Caco-2 (cell line): ENCODE results near the gene ITGB1. TPM values are rescaled to one million over a fixed set of nuclear protein-coding genes. Genes with fewer than 3 reads are reported as not detected.

Experiments used
- BruUV-seq: library from RNA; stranded (reverse); fragments of 400-500 nt; replicated peaks from 2 replicates; lab custom pipeline; 2021; lab: Mats Ljungman, UMichigan
- CTCF ChIA-PET: fragments of 300-600 bp; sonication (Branson Sonifier 250); formaldehyde crosslinking; loops from one replicate; lab custom pipeline; 2022; ENCODE audit warnings: antibody characterized with exemption; lab: Charles Lee
- POLR2A ChIA-PET: fragments of 300-600 bp; sonication (Branson Sonifier 250); formaldehyde crosslinking; loops from one replicate; lab custom pipeline; 2022; ENCODE audit warnings: antibody characterized with exemption; lab: Charles Lee
- DNase-seq, 2 experiments: peaks; one replicate each; pipeline versions ENCODE4 v3.0.0 to v3.0.0-alpha.2; 2020 to 2022
- H3K27me3 ChIP-seq: replicated peaks from 2 replicates; pipeline ENCODE4 v1.6.0; 2011; ENCODE audit warnings: low read length; ENCODE audit not compliant: control insufficient read depth, insufficient read depth
- H3K36me3 ChIP-seq: 2 replicates; pipeline ENCODE4 v1.5.1; 2011; ENCODE audit warnings: low read length; ENCODE audit not compliant: control insufficient read depth, insufficient read depth
- H3K4me1 ChIP-seq: fragments of 250-450 bp; sonication (Bioruptor Pico); 2 replicates; pipeline ENCODE4 v1.5.1; 2020; ENCODE audit warnings: mild to moderate bottlenecking
- H3K4me3 ChIP-seq: 2 replicates; pipeline ENCODE4 v1.5.1; 2011; ENCODE audit warnings: low read depth, mild to moderate bottlenecking, control low read depth, low read length
- H3K9me3 ChIP-seq: fragments of 250-450 bp; sonication (Bioruptor Pico); 2 replicates; pipeline ENCODE4 v1.5.1; 2020; ENCODE audit warnings: mild to moderate bottlenecking, moderate library complexity
- H3K27ac Mint-ChIP-seq: one replicate; pipeline ENCODE4 v1.8.0; 2022; ENCODE audit warnings: mixed read lengths; ENCODE audit not compliant: unreplicated experiment
- H3K27me3 Mint-ChIP-seq: one replicate; pipeline ENCODE4 v1.8.0; 2022; ENCODE audit warnings: mixed read lengths; ENCODE audit not compliant: insufficient read depth, unreplicated experiment
- H3K36me3 Mint-ChIP-seq: one replicate; pipeline ENCODE4 v1.8.0; 2022; ENCODE audit warnings: mild to moderate bottlenecking, mixed read lengths; ENCODE audit not compliant: insufficient read depth, unreplicated experiment
- H3K4me1 Mint-ChIP-seq: one replicate; pipeline ENCODE4 v1.8.0; 2022; ENCODE audit warnings: low read depth, mixed read lengths; ENCODE audit not compliant: unreplicated experiment
- H3K4me3 Mint-ChIP-seq: one replicate; pipeline ENCODE4 v1.8.0; 2022; ENCODE audit warnings: mild to moderate bottlenecking, moderate library complexity, mixed read lengths; ENCODE audit not compliant: unreplicated experiment
- H3K9me3 Mint-ChIP-seq: one replicate; pipeline ENCODE4 v1.8.0; 2022; ENCODE audit warnings: mixed read lengths; ENCODE audit not compliant: unreplicated experiment
- CTCF ChIP-seq, 2 experiments: fragments of 200-600 bp in 1 of 2; IDR thresholded peaks; 1 replicate in 1 of 2; 2 replicates in 1 of 2; pipeline versions ENCODE4 v1.5.1 to v1.8.0; 2011 to 2022; ENCODE audit warnings: antibody characterized with exemption in 1 of 2, control low read depth in 1 of 2, inconsistent platforms in 1 of 2, low read depth in 1 of 2, low read length in 1 of 2, mild to moderate bottlenecking in 1 of 2, moderate library complexity in 1 of 2; ENCODE audit not compliant: insufficient read depth in 1 of 2, severe bottlenecking in 1 of 2, unreplicated experiment in 1 of 2
- intact Hi-C: fragments of 100-400 bp; cut with micrococcal nuclease; formaldehyde crosslinking; loops from one replicate; pipeline ENCODE4 v1.10.0; 2022; ENCODE audit not compliant: unreplicated experiment
- total RNA-seq: library from RNA; stranded (reverse); gene quantifications from 2 replicates; pipeline ENCODE4 v1.2.3, GENCODE V29; 2022

The ITGB1 gene
- total RNA-seq, 1 experiment from 2014 or later, result 474 TPM

GRCh38 chr10:32972929-32973328, 14.9 kb upstream of the ITGB1 start:
- Histone ChIP-seq H3K9me3 (no peaks in the 10 kb centered on the region), H3K27me3 (no peaks in the 10 kb centered on the region), H3K4me1 (peaks cover 27% of the 10 kb centered on the region), H3K36me3 (no peaks in the 10 kb centered on the region), H3K4me3 (no peak overlapping the region)
- H3K4me1 Mint-ChIP-seq, result peaks cover 23% of the 10 kb centered on the region
- CTCF ChIA-PET, result no interaction called here
- no peak for DNase-seq
- H3K36me3 Mint-ChIP-seq, result no peaks in the 10 kb centered on the region
- intact Hi-C loops, result no loop called here
- H3K27me3 Mint-ChIP-seq, result no peaks in the 10 kb centered on the region
- no peaks in the 10 kb centered on the region for H3K9me3 Mint-ChIP-seq
- no TSS peak for BruUV-seq
- H3K27ac Mint-ChIP-seq, result no peak overlapping the region
- TF ChIP-seq CTCF (IDR thresholded peaks at IDR 0.05; ENCODE audit: insufficient read depth in 1 of 2, low read depth in 1 of 2, low read length in 1 of 2, severe bottlenecking in 1 of 2, unreplicated experiment in 1 of 2), result no peak
- no peak overlapping the region for H3K4me3 Mint-ChIP-seq
- POLR2A ChIA-PET, result no interaction called here

GRCh38 chr10:32972460-32972859, 14.4 kb upstream of the ITGB1 start:
- Mint-ChIP-seq H3K9me3 (no peaks in the 10 kb centered on the region), H3K36me3 (no peaks in the 10 kb centered on the region), H3K4me1 (peaks cover 23% of the 10 kb centered on the region), H3K4me3 (no peak overlapping the region), H3K27me3 (no peaks in the 10 kb centered on the region), H3K27ac (peak overlapping the region; percentile 58)
- ChIA-PET CTCF (no interaction called here), POLR2A (interaction anchor here (1.6 kb wide), 1 partner anchor 8 kb away, joined by 25 read pairs; no protein-coding TSS in a partner anchor)
- H3K27me3 ChIP-seq, result no peaks in the 10 kb centered on the region
- H3K36me3 ChIP-seq, result no peaks in the 10 kb centered on the region
- intact Hi-C loops, result no loop called here
- H3K4me1 ChIP-seq, result peaks cover 27% of the 10 kb centered on the region
- DNase-seq, result no peak
- BruUV-seq, result no TSS peak
- no peaks in the 10 kb centered on the region for H3K9me3 ChIP-seq
- TF ChIP-seq CTCF (IDR thresholded peaks at IDR 0.05; ENCODE audit: insufficient read depth in 1 of 2, low read depth in 1 of 2, low read length in 1 of 2, severe bottlenecking in 1 of 2, unreplicated experiment in 1 of 2), result no peak
- H3K4me3 ChIP-seq, result no peak overlapping the region

GRCh38 chr10:32971536-32972091, 13.6 kb upstream of the ITGB1 start:
- Mint-ChIP-seq H3K27ac (peak overlapping the region; percentile 58), H3K4me1 (peaks cover 23% of the 10 kb centered on the region), H3K9me3 (no peaks in the 10 kb centered on the region), H3K4me3 (peak overlapping the region; percentile 51), H3K27me3 (no peaks in the 10 kb centered on the region), H3K36me3 (no peaks in the 10 kb centered on the region)
- BruUV-seq, result no TSS peak
- Histone ChIP-seq H3K36me3 (no peaks in the 10 kb centered on the region), H3K4me1 (peaks cover 27% of the 10 kb centered on the region), H3K9me3 (no peaks in the 10 kb centered on the region), H3K27me3 (no peaks in the 10 kb centered on the region), H3K4me3 (no peak overlapping the region)
- DNase-seq, result peak; percentile 70 to 72
- POLR2A ChIA-PET, result interaction anchor here (0.6 to 1.6 kb wide), 3 partner anchors 9 to 421 kb away, joined by 3 to 25 read pairs (median 4); no protein-coding TSS in a partner anchor
- TF ChIP-seq CTCF (IDR thresholded peaks at IDR 0.05; ENCODE audit: insufficient read depth in 1 of 2, low read depth in 1 of 2, low read length in 1 of 2, severe bottlenecking in 1 of 2, unreplicated experiment in 1 of 2), result no peak
- CTCF ChIA-PET, result interaction anchor here (0.6 to 1.0 kb wide), 3 partner anchors 9 to 184 kb away, joined by 3 to 6 read pairs (median 3); no protein-coding TSS in a partner anchor
- intact Hi-C loops, result loop anchor here (1.0 kb wide), 3 partner anchors 9 to 34 kb away; partner anchors contain the start of gene ITGB1
